ENCODE measurements around the gene SRRM4.

SRRM4 gene

GRCh38 chr12:119206348-119207062 lies 225.2 kb downstream of the SRRM4 start:
- DNase-seq = no peak

GRCh38 chr12:119207063-119207560 lies 225.8 kb downstream of the SRRM4 start:
- no peak for DNase-seq

GRCh38 chr12:119208626-119209061 lies 227.3 kb downstream of the SRRM4 start:
- no peak for DNase-seq

- no peak for DNase-seq
Measured at GRCh38 chr12:119211884-119212283, 230.5 kb downstream of the SRRM4 start.

All from stimulated activated CD4-positive, alpha-beta T cell treated with anti-CD3 and anti-CD28 coated beads, Interleukin-2, amount 100 ng/mL, for 48 hours (primary cell).